ENCODE results near the gene PCLO.

DNA sequence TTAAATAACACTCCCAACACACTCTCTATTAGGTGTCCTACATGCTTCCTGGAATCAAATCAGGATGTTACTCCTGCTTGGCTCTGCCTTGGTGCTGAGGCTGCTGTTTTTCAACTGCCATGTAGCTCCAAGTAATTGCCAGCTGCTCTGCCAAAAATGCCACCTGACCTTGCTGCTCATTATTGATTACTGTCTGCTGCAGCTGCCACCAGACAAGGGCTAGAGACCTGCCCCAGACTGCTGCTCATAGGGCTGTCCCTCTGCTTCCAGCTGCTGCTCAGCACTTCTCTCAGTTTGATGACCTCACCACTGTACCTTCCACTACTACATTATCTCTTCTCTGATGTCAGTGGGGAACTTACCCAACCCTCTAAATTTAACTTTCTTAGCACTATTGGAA, 102.5 kb downstream of the PCLO start:
- TF ChIP-seq, protein P1, sequence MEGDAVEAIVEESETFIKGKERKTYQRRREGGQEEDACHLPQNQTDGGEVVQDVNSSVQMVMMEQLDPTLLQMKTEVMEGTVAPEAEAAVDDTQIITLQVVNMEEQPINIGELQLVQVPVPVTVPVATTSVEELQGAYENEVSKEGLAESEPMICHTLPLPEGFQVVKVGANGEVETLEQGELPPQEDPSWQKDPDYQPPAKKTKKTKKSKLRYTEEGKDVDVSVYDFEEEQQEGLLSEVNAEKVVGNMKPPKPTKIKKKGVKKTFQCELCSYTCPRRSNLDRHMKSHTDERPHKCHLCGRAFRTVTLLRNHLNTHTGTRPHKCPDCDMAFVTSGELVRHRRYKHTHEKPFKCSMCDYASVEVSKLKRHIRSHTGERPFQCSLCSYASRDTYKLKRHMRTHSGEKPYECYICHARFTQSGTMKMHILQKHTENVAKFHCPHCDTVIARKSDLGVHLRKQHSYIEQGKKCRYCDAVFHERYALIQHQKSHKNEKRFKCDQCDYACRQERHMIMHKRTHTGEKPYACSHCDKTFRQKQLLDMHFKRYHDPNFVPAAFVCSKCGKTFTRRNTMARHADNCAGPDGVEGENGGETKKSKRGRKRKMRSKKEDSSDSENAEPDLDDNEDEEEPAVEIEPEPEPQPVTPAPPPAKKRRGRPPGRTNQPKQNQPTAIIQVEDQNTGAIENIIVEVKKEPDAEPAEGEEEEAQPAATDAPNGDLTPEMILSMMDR (IDR thresholded peaks at IDR 0.05; ENCODE audit: control extremely low read depth in 1 of 3, insufficient read depth in 1 of 3, low read depth in 1 of 3, low read length in 3 of 3): no peak
- TF ChIP-seq TEAD4 (IDR thresholded peaks at IDR 0.05; ENCODE audit: low read depth, low read length): no peak
